WI38 (cell line): ENCODE data around the gene MYO5C.

Source experiments
- H3K4me3 ChIP-seq: 2 replicates; pipeline ENCODE4 v1.5.1; 2011; ENCODE audit warnings: low read depth, mild to moderate bottlenecking, control low read depth, low read length
- TF ChIP-seq, protein P1 (sequence below): IDR thresholded peaks from 2 replicates; pipeline ENCODE4 v1.5.1; 2012; ENCODE audit warnings: low read depth, mild to moderate bottlenecking, control low read depth, low read length

Gene MYO5C

DNA sequence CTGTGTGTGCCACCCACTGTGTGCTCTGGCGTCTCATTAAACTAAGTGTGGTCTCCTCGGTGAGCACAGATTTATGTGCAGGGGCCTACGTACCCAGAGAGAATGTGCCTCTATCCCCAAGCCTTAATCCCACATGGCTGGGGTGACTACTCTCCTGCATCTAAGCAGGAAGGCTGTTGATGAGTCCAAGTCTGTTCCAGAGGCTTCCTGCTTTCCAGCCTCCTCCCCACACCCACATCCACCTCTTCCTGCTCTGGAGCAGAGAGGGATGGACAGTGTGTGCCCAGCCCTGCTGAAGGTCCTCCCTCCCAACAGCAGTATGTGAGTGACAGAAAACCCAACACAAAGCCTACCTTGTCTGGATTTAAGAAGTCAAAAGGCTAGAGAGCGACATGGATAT, 144.3 kb downstream of the MYO5C start:
- TF ChIP-seq, protein P1, sequence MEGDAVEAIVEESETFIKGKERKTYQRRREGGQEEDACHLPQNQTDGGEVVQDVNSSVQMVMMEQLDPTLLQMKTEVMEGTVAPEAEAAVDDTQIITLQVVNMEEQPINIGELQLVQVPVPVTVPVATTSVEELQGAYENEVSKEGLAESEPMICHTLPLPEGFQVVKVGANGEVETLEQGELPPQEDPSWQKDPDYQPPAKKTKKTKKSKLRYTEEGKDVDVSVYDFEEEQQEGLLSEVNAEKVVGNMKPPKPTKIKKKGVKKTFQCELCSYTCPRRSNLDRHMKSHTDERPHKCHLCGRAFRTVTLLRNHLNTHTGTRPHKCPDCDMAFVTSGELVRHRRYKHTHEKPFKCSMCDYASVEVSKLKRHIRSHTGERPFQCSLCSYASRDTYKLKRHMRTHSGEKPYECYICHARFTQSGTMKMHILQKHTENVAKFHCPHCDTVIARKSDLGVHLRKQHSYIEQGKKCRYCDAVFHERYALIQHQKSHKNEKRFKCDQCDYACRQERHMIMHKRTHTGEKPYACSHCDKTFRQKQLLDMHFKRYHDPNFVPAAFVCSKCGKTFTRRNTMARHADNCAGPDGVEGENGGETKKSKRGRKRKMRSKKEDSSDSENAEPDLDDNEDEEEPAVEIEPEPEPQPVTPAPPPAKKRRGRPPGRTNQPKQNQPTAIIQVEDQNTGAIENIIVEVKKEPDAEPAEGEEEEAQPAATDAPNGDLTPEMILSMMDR = no peak
- no peak overlapping the region for H3K4me3 ChIP-seq

DNA sequence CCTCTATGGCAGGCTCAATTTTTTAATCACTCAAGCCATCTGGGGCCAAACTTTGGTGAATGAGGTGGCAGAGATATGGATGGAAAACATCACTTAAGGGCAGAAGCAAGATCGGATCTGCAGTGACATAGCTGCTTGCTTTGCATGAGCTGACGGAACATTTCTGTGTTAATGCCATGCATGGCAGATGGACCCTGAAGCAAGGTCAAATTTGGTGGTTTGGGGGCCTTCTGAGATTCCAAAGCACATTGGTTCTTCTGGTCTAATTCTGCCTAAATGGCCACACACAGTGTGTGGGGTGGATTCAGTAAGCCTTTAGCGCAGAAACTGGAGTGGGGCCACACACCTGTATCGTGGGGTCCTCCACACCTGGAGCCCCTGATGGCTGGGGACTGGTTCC, 144.7 kb downstream of the MYO5C start:
- no peak overlapping the region for H3K4me3 ChIP-seq
- TF ChIP-seq, protein P1 = no peak

GRCh38 chr15:52150043-52150825, 145.4 kb downstream of the MYO5C start:
- TF ChIP-seq, protein P1 = no peak
- no peak overlapping the region for H3K4me3 ChIP-seq

GRCh38 chr15:52148403-52148802, 147.2 kb downstream of the MYO5C start:
- no peak overlapping the region for H3K4me3 ChIP-seq
- TF ChIP-seq, protein P1 = no peak

GRCh38 chr15:52146776-52147175, 148.8 kb downstream of the MYO5C start:
- TF ChIP-seq, protein P1 = no peak

GRCh38 chr15:52146261-52146660, 149.3 kb downstream of the MYO5C start:
- H3K4me3 ChIP-seq = no peak overlapping the region
- TF ChIP-seq, protein P1 = no peak

More at GRCh38 chr15:52146776-52147175, 148.8 kb downstream of the MYO5C start:
- no peak overlapping the region for H3K4me3 ChIP-seq

GRCh38 chr15:52144656-52145178, 150.9 kb downstream of the MYO5C start:
- TF ChIP-seq, protein P1 = no peak
- H3K4me3 ChIP-seq = no peak overlapping the region
